WI38 (cell line): ENCODE measurements around the gene TRRAP.

ENCODE experiments used
- H3K4me3 ChIP-seq: 2 replicates; pipeline ENCODE4 v1.5.1; 2011; ENCODE audit warnings: low read depth, mild to moderate bottlenecking, control low read depth, low read length
- TF ChIP-seq, protein P1 (sequence below): IDR thresholded peaks from 2 replicates; pipeline ENCODE4 v1.5.1; 2012; ENCODE audit warnings: low read depth, mild to moderate bottlenecking, control low read depth, low read length

The TRRAP gene

DNA sequence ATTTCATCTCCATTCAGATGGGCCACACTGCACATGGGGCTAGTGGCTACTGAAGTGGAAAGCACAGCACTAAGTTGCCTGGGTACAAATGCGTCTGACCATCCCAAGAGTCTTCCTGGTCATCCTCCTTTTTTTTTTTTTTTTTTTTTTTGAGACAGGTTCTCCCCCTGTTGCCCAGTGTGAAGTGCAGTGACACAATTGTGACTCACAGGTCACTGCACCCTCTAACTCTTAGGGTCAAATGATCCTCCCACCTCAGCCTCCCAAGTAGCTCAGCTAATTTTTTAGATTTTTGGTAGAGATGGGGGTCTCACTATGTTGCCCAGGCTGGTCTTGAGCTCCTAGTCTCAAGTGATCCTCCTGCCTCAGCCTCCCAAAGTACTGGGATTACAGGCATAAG lies 3.4 kb upstream of the TRRAP start:
- TF ChIP-seq, protein P1, sequence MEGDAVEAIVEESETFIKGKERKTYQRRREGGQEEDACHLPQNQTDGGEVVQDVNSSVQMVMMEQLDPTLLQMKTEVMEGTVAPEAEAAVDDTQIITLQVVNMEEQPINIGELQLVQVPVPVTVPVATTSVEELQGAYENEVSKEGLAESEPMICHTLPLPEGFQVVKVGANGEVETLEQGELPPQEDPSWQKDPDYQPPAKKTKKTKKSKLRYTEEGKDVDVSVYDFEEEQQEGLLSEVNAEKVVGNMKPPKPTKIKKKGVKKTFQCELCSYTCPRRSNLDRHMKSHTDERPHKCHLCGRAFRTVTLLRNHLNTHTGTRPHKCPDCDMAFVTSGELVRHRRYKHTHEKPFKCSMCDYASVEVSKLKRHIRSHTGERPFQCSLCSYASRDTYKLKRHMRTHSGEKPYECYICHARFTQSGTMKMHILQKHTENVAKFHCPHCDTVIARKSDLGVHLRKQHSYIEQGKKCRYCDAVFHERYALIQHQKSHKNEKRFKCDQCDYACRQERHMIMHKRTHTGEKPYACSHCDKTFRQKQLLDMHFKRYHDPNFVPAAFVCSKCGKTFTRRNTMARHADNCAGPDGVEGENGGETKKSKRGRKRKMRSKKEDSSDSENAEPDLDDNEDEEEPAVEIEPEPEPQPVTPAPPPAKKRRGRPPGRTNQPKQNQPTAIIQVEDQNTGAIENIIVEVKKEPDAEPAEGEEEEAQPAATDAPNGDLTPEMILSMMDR: no peak
- no peak overlapping the region for H3K4me3 ChIP-seq

- TF ChIP-seq, protein P1: no peak
- H3K4me3 ChIP-seq: no peak overlapping the region
Observed at GRCh38 chr7:98875501-98875900, 2.8 kb upstream of the TRRAP start.

- no peak overlapping the region for H3K4me3 ChIP-seq
- TF ChIP-seq, protein P1: no peak
Observed at GRCh38 chr7:98877146-98877545, 1.2 kb upstream of the TRRAP start.

- TF ChIP-seq, protein P1: no peak
- peak overlapping the region; percentile 85 for H3K4me3 ChIP-seq
Observed at GRCh38 chr7:98877692-98878364, 504 bp upstream of the TRRAP start.

DNA sequence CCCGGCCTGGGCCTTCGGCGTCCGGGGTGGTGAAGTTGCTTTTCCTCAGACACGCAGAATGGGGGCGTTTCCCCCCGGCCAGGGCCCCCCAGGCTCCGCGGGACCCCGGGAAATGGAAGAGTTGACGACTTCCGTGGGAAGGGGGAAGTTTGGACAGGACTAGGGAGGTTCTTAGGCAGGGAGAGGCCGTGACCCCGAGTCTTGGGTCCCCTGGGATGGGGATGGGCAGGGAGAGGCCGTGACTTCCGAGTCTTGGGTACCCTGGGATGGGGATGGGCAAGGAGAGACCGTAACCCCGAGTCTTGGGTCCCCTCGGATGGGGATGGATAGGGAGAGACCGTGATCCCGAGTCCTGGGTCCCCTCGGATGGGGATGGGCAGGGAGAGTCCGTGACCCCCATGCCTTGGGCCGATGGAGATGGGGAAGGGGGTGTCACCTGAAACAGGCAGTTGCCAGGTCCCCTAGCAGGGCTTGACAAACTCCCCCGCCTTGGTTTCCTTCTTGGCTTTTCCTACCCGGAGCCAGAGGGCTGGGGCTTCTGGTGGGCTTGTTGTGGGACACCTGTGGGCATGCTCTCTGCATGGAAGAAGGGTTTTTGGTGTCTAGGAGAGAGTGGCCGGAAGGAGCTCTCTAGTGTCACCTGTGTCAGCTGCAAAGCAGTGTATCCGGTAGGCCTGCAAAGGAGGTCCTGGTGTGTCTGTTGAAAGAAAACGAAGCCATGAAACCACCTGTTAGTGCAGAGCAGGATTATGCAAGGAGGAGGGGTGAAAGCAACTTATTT lies 1.1 kb downstream of the TRRAP start:
- H3K4me3 ChIP-seq: peak overlapping the region; percentile 85
- TF ChIP-seq, protein P1: no peak; the same call in 1 of the 2 replicates

GRCh38 chr7:98879979-98880315 lies 1.6 kb downstream of the TRRAP start:
- peak overlapping the region; percentile 85 for H3K4me3 ChIP-seq
- TF ChIP-seq, protein P1: no peak

GRCh38 chr7:98880485-98880884 lies 2.2 kb downstream of the TRRAP start:
- no peak overlapping the region for H3K4me3 ChIP-seq

More at GRCh38 chr7:98880485-98880884, 2.2 kb downstream of the TRRAP start:
- TF ChIP-seq, protein P1: no peak
